22Rv1 (cell line): ENCODE data around the gene TRPV2.

Experiments
- CTCF ChIP-seq: fragments of 450-650 bp; IDR thresholded peaks from 2 replicates; pipeline ENCODE4 v1.5.1; 2017; ENCODE audit warnings: mild to moderate bottlenecking
- ZFX ChIP-seq: fragments of 450-650 bp; IDR thresholded peaks from 2 replicates; pipeline ENCODE4 v1.6.1; 2017; ENCODE audit warnings: antibody characterized with exemption, borderline replicate concordance

GRCh38 chr17:16439811-16440351, 24.5 kb downstream of the TRPV2 start:
- TF ChIP-seq CTCF, result no peak
- no peak for TF ChIP-seq ZFX
